SK-N-SH (cell line): ENCODE results near the gene PEMT. TPM values are rescaled to one million over a fixed set of nuclear protein-coding genes. Genes with fewer than 3 reads are reported as not detected.

ENCODE experiments used
- CTCF ChIA-PET: fragments of 300-600, 350-600 bp; formaldehyde crosslinking; extraction: SDS; loops from one replicate; lab custom pipeline; 2021; lab: Yijun Ruan, JAX
- POLR2A ChIA-PET: fragments of 350-600 bp; sonication (Branson Sonifier 250); formaldehyde crosslinking; extraction: SDS; loops from one replicate; lab custom pipeline; 2020; ENCODE audit warnings: antibody characterized with exemption, inconsistent platforms; lab: Yijun Ruan, JAX
- DNase-seq: peaks from one replicate; pipeline ENCODE4 v3.0.0; 2012
- H2AFZ ChIP-seq: fragments of 200-600 bp; sonication (generic); 2 replicates; pipeline ENCODE4 v1.8.1; 2016; ENCODE audit warnings: antibody characterized with exemption, mild to moderate bottlenecking, low read depth
- H3F3A ChIP-seq: fragments of 200-600 bp; sonication (generic); replicated peaks from 2 replicates; pipeline ENCODE3; 2016; ENCODE audit warnings: antibody characterized with exemption, mild to moderate bottlenecking; ENCODE audit not compliant: insufficient read depth
- H3K27ac ChIP-seq, 2 experiments: fragments of 200-500 bp in 1 of 2; fragments of 200-600 bp in 1 of 2; sonication (Bioruptor generic) in 1 of 2; sonication (generic), shearing (Covaris generic) in 1 of 2; 2 replicates each; pipeline versions ENCODE4 v1.5.1 to v1.6.1; 2014 to 2016; ENCODE audit warnings: low read depth in 2 of 2, inconsistent platforms in 1 of 2, low read length in 1 of 2, mild to moderate bottlenecking in 1 of 2, mixed read lengths in 1 of 2
- H3K27me3 ChIP-seq: fragments of 200-600 bp; sonication (generic), shearing (Covaris generic); 2 replicates; pipeline ENCODE4 v1.6.1; 2016; ENCODE audit warnings: mixed run types; ENCODE audit not compliant: insufficient read depth
- H3K36me3 ChIP-seq, 2 experiments: fragments of 200-500 bp in 1 of 2; fragments of 200-600 bp in 1 of 2; sonication (Bioruptor generic) in 1 of 2; sonication (generic) in 1 of 2; replicated peaks in 1 of 2; 2 replicates each; pipeline versions ENCODE3 to v1.5.1; 2014 to 2016; ENCODE audit warnings: low read length in 1 of 2, mild to moderate bottlenecking in 1 of 2; ENCODE audit not compliant: insufficient read depth in 2 of 2, control insufficient read depth in 1 of 2
- H3K4me1 ChIP-seq, 2 experiments: fragments of 200-500 bp in 1 of 2; fragments of 200-600 bp in 1 of 2; sonication (Bioruptor generic) in 1 of 2; sonication (generic), shearing (Covaris generic) in 1 of 2; 2 replicates each; pipeline versions ENCODE4 v1.5.1 to v1.6.1; 2014 to 2016; ENCODE audit warnings: low read depth in 1 of 2, low read length in 1 of 2, mixed run types in 1 of 2; ENCODE audit not compliant: insufficient read depth in 2 of 2, control insufficient read depth in 1 of 2
- H3K4me2 ChIP-seq: fragments of 200-600 bp; sonication (generic), shearing (Covaris generic); 2 replicates; pipeline ENCODE4 v1.6.1; 2017; ENCODE audit warnings: mixed run types
- H3K4me3 ChIP-seq, 2 experiments: fragments of 200-500 bp in 1 of 2; fragments of 200-600 bp in 1 of 2; sonication (Bioruptor generic) in 1 of 2; sonication (generic), shearing (Covaris generic) in 1 of 2; 2 replicates each; pipeline versions ENCODE4 v1.5.1 to v1.8.1; 2014 to 2016; ENCODE audit warnings: low read depth in 2 of 2, inconsistent platforms in 1 of 2, low read length in 1 of 2, mild to moderate bottlenecking in 1 of 2, mixed read lengths in 1 of 2, moderate library complexity in 1 of 2
- H3K79me2 ChIP-seq: fragments of 200-600 bp; sonication (generic); 2 replicates; pipeline ENCODE4 v1.8.1; 2017; ENCODE audit warnings: mild to moderate bottlenecking; ENCODE audit not compliant: insufficient read depth
- H3K9ac ChIP-seq: fragments of 200-600 bp; sonication (generic); 2 replicates; pipeline ENCODE4 v1.6.1; 2017; ENCODE audit warnings: mixed run types
- H3K9me2 ChIP-seq: fragments of 200-600 bp; sonication (generic); 2 replicates; pipeline ENCODE4 v1.6.1; 2017; ENCODE audit warnings: mixed run types
- H3K9me3 ChIP-seq: fragments of 200-600 bp; sonication (generic); 2 replicates; pipeline ENCODE4 v1.6.1; 2017; ENCODE audit warnings: mixed run types, mild to moderate bottlenecking, moderate library complexity
- H4K20me1 ChIP-seq: fragments of 200-600 bp; sonication (generic); 2 replicates; pipeline ENCODE4 v1.6.1; 2017; ENCODE audit warnings: mild to moderate bottlenecking, mixed run types; ENCODE audit not compliant: insufficient read depth
- CHD2 ChIP-seq: fragments of 150-350 bp; IDR thresholded peaks from 2 replicates; pipeline ENCODE4 v1.6.1; 2018; ENCODE audit warnings: low read length; ENCODE audit not compliant: partially characterized antibody
- CTCF ChIP-seq: fragments of 200-600 bp; sonication (generic); IDR thresholded peaks from 2 replicates; pipeline ENCODE4 v1.6.1; 2017; ENCODE audit warnings: antibody characterized with exemption, mild to moderate bottlenecking, moderate library complexity
- FOSL2 ChIP-seq: IDR thresholded peaks from 2 replicates; pipeline ENCODE4 v1.4.0; 2012; ENCODE audit warnings: low read depth, mild to moderate bottlenecking, moderate library complexity, borderline replicate concordance
- FOXJ3 ChIP-seq: sonication (generic); formaldehyde crosslinking; IDR thresholded peaks from 2 replicates; pipeline ENCODE4 v1.5.1; 2020; ENCODE audit warnings: mild to moderate bottlenecking, missing genetic modification reagents
- FOXM1 ChIP-seq: IDR thresholded peaks from 2 replicates; pipeline ENCODE4 v1.4.0; 2012; ENCODE audit warnings: low read depth, mild to moderate bottlenecking
- GABPA ChIP-seq: IDR thresholded peaks from 2 replicates; pipeline ENCODE4 v1.4.0; 2012; ENCODE audit warnings: low read depth, mild to moderate bottlenecking
- GATA2 ChIP-seq: sonication (generic); formaldehyde crosslinking; IDR thresholded peaks from 2 replicates; pipeline ENCODE4 v1.5.0; 2020; ENCODE audit warnings: mild to moderate bottlenecking, missing genetic modification reagents
- MXI1 ChIP-seq: IDR thresholded peaks from 2 replicates; pipeline ENCODE4 v1.6.1; 2012; ENCODE audit warnings: mild to moderate bottlenecking, low read depth, low read length, improper control_type of control experiment
- NRF1 ChIP-seq: IDR thresholded peaks from 2 replicates; pipeline ENCODE4 v1.6.1; 2012; ENCODE audit warnings: low read depth, mild to moderate bottlenecking, low read length
- RAD21 ChIP-seq: IDR thresholded peaks from 2 replicates; pipeline ENCODE4 v1.6.1; 2012; ENCODE audit warnings: mild to moderate bottlenecking, low read length
- RCOR1 ChIP-seq: fragments of 150-350 bp; IDR thresholded peaks from 2 replicates; pipeline ENCODE4 v1.6.1; 2017; ENCODE audit warnings: antibody characterized with exemption, low read length
- RFX5 ChIP-seq: IDR thresholded peaks from 2 replicates; pipeline ENCODE4 v1.6.1; 2012; ENCODE audit warnings: mild to moderate bottlenecking, improper control_type of control experiment, low read length
- RXRA ChIP-seq: IDR thresholded peaks from 2 replicates; pipeline ENCODE4 v1.4.0; 2012; ENCODE audit warnings: low read depth, mild to moderate bottlenecking, borderline replicate concordance
- SIN3A ChIP-seq: IDR thresholded peaks from 2 replicates; pipeline ENCODE4 v1.6.1; 2012; ENCODE audit warnings: low read depth, mild to moderate bottlenecking, low read length, moderate library complexity, borderline replicate concordance
- TEAD4 ChIP-seq: IDR thresholded peaks from 2 replicates; pipeline ENCODE4 v1.4.0; 2012; ENCODE audit warnings: mild to moderate bottlenecking, borderline replicate concordance; ENCODE audit not compliant: insufficient read depth
- USF1 ChIP-seq: IDR thresholded peaks from 2 replicates; pipeline ENCODE4 v1.4.0; 2012; ENCODE audit warnings: low read depth, borderline replicate concordance
- USF2 ChIP-seq: fragments of 150-350 bp; IDR thresholded peaks from 2 replicates; pipeline ENCODE4 v1.6.1; 2017; ENCODE audit warnings: antibody characterized with exemption, low read length, low read depth, borderline replicate concordance
- YY1 ChIP-seq: IDR thresholded peaks from 2 replicates; pipeline ENCODE4 v1.4.0; 2012; ENCODE audit warnings: low read depth, mild to moderate bottlenecking
- WGBS: methylation state at CpG from one replicate; pipeline ENCODE4 v1.1.6; 2017; ENCODE audit warnings: low lambda C conversion rate; 5-methylcytosine and 5-hydroxymethylcytosine counted together
- polyA plus RNA-seq, 3 experiments: library from polyadenylated mRNA; depleted of rRNA; stranded (reverse); fragments of >200 nt; gene quantifications; 2 replicates each; pipeline ENCODE4 v1.2.3, GENCODE V29; 2012

Gene PEMT
- polyA plus RNA-seq, 1 of the 3 experiments (the other 2 are of a cell fraction) = 52.8 TPM

GRCh38 chr17:17528696-17529652 lies 62.5 kb downstream of the PEMT start:
- WGBS = 87% methylated on average over 9 of the region's 22 CpGs

More at GRCh38 chr17:17528696-17529652, 62.5 kb downstream of the PEMT start:
- Histone ChIP-seq H3F3A (peaks cover 5% of the 10 kb centered on the region), H3K79me2 (no peaks in the 10 kb centered on the region), H3K4me3 (no peak overlapping the region), H3K27ac (no peak overlapping the region), H3K9me2 (no peaks in the 10 kb centered on the region), H3K36me3 (no peaks in the 10 kb centered on the region), H3K9ac (no peak overlapping the region), H3K27me3 (no peaks in the 10 kb centered on the region), H3K4me1 (peaks cover 0 to 3% of the 10 kb centered on the region in 2 experiments; a peak in 1 of 4 replicates), H4K20me1 (no peaks in the 10 kb centered on the region), H3K4me2 (no peak overlapping the region), H3K9me3 (no peaks in the 10 kb centered on the region), H2AFZ (no peak overlapping the region)
- ChIA-PET POLR2A (interaction anchor here (1.2 kb wide), 1 partner anchor 15 kb away, joined by 3 read pairs; no protein-coding TSS in a partner anchor), CTCF (interaction anchor here (0.7 to 3.8 kb wide), 2 partner anchors 32 to 40 kb away, joined by 3 to 16 read pairs; partner anchors contain the start of gene RASD1)
- TF ChIP-seq GABPA (no peak), YY1 (no peak), RFX5 (no peak), USF2 (no peak), RXRA (no peak), FOSL2 (no peak), FOXJ3 (CRISPR knock-in tag) (no peak), RAD21 (no peak), SIN3A (no peak), USF1 (no peak), FOXM1 (no peak), NRF1 (no peak), MXI1 (no peak), CTCF (no peak), TEAD4 (no peak), GATA2 (no peak), RCOR1 (no peak), CHD2 (no peak)
- no peak for DNase-seq
